Ishikawa (cell line): ENCODE data around the gene C4B.

ENCODE experiments used
- CEBPB ChIP-seq: IDR thresholded peaks from 2 replicates; pipeline ENCODE4 v1.6.1; 2012
- EGR1 ChIP-seq: IDR thresholded peaks from 2 replicates; pipeline ENCODE4 v1.6.1; 2012
- EP300 ChIP-seq: IDR thresholded peaks from 2 replicates; pipeline ENCODE4 v1.6.1; 2012; ENCODE audit warnings: borderline replicate concordance
- FOXM1 ChIP-seq: IDR thresholded peaks from 2 replicates; pipeline ENCODE4 v1.6.1; 2012; ENCODE audit warnings: low read depth, borderline replicate concordance
- NFIC ChIP-seq: IDR thresholded peaks from 2 replicates; pipeline ENCODE4 v1.6.1; 2012
- RAD21 ChIP-seq: IDR thresholded peaks from 2 replicates; pipeline ENCODE4 v1.6.1; 2012; ENCODE audit warnings: low read depth
- REST ChIP-seq: IDR thresholded peaks from 2 replicates; pipeline ENCODE4 v1.6.1; 2012; ENCODE audit warnings: low read depth, mild to moderate bottlenecking
- TAF1 ChIP-seq: IDR thresholded peaks from 2 replicates; pipeline ENCODE4 v1.6.1; 2012; ENCODE audit warnings: low read depth, mild to moderate bottlenecking
- TCF12 ChIP-seq: IDR thresholded peaks from 2 replicates; pipeline ENCODE4 v1.6.1; 2012; ENCODE audit warnings: low read depth
- TEAD4 ChIP-seq: IDR thresholded peaks from 2 replicates; pipeline ENCODE4 v1.6.1; 2012
- YY1 ChIP-seq: IDR thresholded peaks from 2 replicates; pipeline ENCODE4 v1.6.1; 2012; ENCODE audit warnings: low read depth
- TF ChIP-seq, protein P1 (sequence below): IDR thresholded peaks from 2 replicates; pipeline ENCODE4 v1.6.1; 2012
- TF ChIP-seq, protein P2 (sequence below): IDR thresholded peaks from 2 replicates; pipeline ENCODE4 v1.6.1; 2012

- TF ChIP-seq REST (no peak), YY1 (no peak), RAD21 (no peak), EP300 (no peak), TCF12 (no peak), TAF1 (no peak), TEAD4 (no peak), EGR1 (no peak), NFIC (no peak), FOXM1 (no peak), CEBPB (no peak)
- TF ChIP-seq, protein P1, sequence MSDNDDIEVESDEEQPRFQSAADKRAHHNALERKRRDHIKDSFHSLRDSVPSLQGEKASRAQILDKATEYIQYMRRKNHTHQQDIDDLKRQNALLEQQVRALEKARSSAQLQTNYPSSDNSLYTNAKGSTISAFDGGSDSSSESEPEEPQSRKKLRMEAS, result no peak
- TF ChIP-seq, protein P2, sequence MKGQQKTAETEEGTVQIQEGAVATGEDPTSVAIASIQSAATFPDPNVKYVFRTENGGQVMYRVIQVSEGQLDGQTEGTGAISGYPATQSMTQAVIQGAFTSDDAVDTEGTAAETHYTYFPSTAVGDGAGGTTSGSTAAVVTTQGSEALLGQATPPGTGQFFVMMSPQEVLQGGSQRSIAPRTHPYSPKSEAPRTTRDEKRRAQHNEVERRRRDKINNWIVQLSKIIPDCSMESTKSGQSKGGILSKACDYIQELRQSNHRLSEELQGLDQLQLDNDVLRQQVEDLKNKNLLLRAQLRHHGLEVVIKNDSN, result no peak
These were observed 65.1 kb downstream of the C4B start for GRCh38 chr6:32079566-32080290.
